Duodenal mucosa (tissue), 2 donors: ENCODE results near the gene ZNF608.

Experiments
- H3K27ac ChIP-seq: one replicate; pipeline ENCODE4 v1.7.0; 2013; ENCODE audit warnings: low read depth, low read length
- H3K27me3 ChIP-seq, 2 donors: one replicate each; pipeline ENCODE4 v1.7.0; 2013; ENCODE audit warnings: low read length in 2 of 2, control low read depth in 1 of 2; ENCODE audit not compliant: insufficient read depth in 2 of 2, control insufficient read depth in 1 of 2
- H3K36me3 ChIP-seq, 2 donors: one replicate each; pipeline ENCODE4 v1.7.0; 2013; ENCODE audit warnings: low read length in 2 of 2, control low read depth in 1 of 2; ENCODE audit not compliant: insufficient read depth in 2 of 2, control insufficient read depth in 1 of 2
- H3K4me1 ChIP-seq, 2 donors: one replicate each; pipeline ENCODE4 v1.7.0; 2013; ENCODE audit warnings: low read length in 2 of 2, control low read depth in 1 of 2; ENCODE audit not compliant: insufficient read depth in 2 of 2, control insufficient read depth in 1 of 2
- H3K4me3 ChIP-seq, 2 donors: one replicate each; pipeline ENCODE4 v1.7.0; 2013; ENCODE audit warnings: low read length in 2 of 2, low read depth in 1 of 2
- H3K9ac ChIP-seq, 2 donors: one replicate each; pipeline ENCODE4 v1.7.0; 2013; ENCODE audit warnings: low read length in 2 of 2, low read depth in 1 of 2
- H3K9me3 ChIP-seq, 2 donors: one replicate each; pipeline ENCODE4 v1.7.0; 2013; ENCODE audit warnings: low read length in 2 of 2, control low read depth in 1 of 2; ENCODE audit not compliant: control insufficient read depth in 1 of 2

ZNF608 gene

DNA sequence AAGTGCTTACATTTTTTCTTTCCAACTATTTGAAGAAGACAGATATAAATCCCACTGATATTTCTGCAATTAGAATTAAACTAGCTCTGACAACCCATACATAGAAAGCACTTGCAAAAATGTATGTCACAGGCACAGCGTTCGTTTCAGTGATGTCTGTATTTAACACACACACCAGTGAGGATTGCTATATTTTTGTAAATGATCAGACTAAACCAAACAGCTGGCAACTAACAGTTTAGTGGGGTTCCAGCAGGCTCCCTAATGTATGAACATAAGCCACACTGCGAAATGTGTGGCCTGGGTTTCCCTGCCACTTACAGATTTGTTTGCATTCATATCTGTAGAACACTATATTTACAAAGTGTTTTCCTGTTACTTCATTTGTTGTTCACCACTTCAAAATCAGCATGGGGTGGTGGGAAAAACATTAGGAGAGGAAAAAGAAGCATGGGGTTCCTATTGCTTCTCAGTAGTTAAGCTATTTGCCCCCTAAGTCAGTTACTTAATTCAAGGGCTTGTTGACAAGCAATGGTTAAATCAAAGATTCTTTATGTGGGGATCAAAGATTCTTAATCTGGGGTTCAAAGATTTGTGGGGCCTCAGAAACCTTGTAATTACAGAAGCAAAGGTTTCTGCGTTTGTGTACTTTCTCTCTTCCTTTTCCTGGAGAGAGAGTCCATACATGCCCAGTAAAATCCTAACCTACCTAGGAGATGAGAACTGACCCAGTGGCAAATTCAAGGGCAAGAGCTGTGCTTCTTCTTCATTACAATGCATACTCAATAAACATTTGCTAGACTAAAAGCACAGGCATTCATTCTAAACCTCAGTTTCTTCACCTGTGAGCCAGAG lies 27.1 kb downstream of the ZNF608 start:
- Histone ChIP-seq H3K27ac (no peak overlapping the region), H3K4me1 (peaks cover 30 to 35% of the 10 kb centered on the region in 2 donors), H3K4me3 (peak overlapping the region in 1 of 2 donors; percentile 5), H3K9me3 (no peaks in the 10 kb centered on the region), H3K27me3 (no peaks in the 10 kb centered on the region), H3K9ac (no peak overlapping the region), H3K36me3 (no peaks in the 10 kb centered on the region)

DNA sequence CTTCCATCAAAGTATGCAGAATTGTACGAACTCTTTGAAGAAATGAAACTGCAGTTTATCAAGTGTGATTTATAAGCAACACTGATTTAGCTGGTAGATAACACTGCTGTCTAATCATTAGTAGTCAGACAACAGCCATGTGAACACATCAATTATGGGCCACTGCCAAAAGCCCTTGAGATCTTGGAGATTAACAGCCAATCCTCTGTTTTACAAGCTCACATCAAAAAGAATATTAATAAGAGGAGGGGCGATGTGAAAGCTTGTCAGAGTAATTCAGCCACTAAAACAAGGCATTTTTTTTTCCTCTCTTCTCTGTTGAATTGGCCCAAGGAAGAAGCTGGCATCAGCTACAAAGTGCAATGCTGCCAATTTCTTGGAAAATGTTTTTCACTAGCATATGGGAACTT lies 28.1 kb downstream of the ZNF608 start:
- Histone ChIP-seq H3K4me3 (peak overlapping the region in 1 of 2 donors; percentile 6), H3K27me3 (no peaks in the 10 kb centered on the region), H3K27ac (no peak overlapping the region), H3K4me1 (peaks cover 30 to 35% of the 10 kb centered on the region in 2 donors), H3K9me3 (no peaks in the 10 kb centered on the region), H3K36me3 (no peaks in the 10 kb centered on the region), H3K9ac (no peak overlapping the region)

DNA sequence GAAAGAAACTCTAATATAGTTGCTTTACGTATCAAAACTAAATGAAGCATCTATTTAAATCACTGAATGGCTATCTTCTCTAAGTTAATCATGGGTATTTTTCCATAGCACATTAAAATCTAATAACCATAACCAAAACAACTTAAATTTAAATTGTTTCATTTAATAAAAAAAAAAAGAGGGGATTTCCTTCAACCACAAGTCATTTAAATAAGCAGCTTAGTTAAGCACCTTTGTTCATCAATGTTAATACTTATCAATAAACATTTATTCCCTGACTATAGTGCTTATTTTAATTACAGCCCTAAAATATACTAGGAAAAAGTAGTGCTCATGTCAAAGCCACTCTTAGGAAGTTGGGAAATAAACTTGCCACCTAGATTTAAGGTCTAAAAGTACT lies 30.3 kb downstream of the ZNF608 start:
- Histone ChIP-seq H3K4me3 (no peak overlapping the region), H3K27ac (no peak overlapping the region), H3K27me3 (no peaks in the 10 kb centered on the region), H3K36me3 (no peaks in the 10 kb centered on the region), H3K9ac (no peak overlapping the region), H3K9me3 (no peaks in the 10 kb centered on the region), H3K4me1 (peaks cover 28 to 33% of the 10 kb centered on the region in 2 donors)

DNA sequence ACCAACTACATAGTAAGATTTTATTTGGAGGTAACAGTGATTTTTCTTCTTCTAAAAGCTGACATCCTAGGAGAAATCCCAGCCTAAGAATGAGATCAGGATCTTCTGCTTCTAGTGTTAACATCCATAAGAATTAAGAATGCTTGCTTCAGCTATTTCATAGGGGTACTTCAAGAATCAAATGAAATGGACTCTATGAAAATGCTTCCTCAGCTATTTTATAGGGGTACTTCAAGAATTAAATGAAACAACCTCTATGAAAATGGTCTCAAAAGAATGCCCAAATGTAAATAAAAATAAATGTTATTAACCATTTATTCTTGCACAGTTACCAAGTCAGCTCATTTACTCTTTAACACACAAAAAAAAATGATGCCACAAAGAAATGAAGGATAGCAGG lies 31.5 kb downstream of the ZNF608 start:
- no peak overlapping the region for H3K9ac ChIP-seq
- peaks cover 24 to 25% of the 10 kb centered on the region in 2 donors for H3K4me1 ChIP-seq
- H3K4me3 ChIP-seq, result no peak overlapping the region
- H3K27ac ChIP-seq, result no peak overlapping the region
- no peaks in the 10 kb centered on the region for H3K36me3 ChIP-seq
- no peaks in the 10 kb centered on the region for H3K27me3 ChIP-seq
- H3K9me3 ChIP-seq, result no peaks in the 10 kb centered on the region

DNA sequence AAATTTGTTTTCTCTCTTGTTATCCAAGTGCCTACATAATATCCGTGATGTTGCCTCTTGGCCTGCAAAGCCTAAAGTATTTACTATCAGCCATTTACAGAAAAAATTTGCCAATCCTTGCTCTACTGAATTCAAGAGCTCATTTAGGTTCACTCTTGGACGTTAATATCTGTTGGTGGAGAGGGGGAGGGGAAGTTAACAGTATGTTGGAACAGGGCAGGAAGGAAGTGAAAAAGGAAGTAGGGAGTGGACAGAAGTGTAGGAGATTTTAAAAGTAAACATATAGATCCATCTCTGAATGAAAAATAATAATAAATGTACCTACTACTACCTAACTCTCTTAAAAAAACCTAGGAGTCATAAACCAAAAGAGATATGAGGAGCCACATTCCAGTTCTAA lies 32.8 kb downstream of the ZNF608 start:
- Histone ChIP-seq H3K27ac (no peak overlapping the region), H3K4me1 (peaks cover 12 to 13% of the 10 kb centered on the region in 2 donors), H3K9ac (no peak overlapping the region), H3K36me3 (no peaks in the 10 kb centered on the region), H3K9me3 (no peaks in the 10 kb centered on the region), H3K27me3 (no peaks in the 10 kb centered on the region), H3K4me3 (no peak overlapping the region)

DNA sequence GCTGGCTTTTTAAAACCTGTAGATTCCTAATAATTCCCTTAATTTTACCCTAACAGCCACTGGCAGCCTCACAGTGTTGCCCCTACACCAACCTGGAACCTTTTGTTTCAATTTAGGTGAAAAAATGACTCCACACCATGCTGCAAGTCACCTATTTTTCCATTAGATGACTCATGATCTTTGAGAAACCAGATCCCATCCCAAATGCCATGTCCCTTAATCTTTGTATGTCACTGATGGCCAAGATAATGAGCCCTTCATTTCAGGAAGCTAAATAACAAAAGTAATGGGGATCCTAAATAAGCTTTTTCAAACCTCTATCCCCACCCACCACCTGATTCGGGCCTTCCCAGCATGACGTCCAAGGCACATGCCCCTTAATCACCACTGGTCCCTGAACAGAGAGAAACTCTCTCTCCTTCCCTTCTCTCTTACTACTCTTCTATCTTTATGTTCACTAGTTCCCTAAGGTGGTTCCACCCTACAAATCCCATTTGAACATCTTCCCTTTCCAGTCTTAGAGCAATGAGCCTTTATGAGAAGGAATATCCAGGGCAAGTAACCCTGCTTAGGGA lies 33.6 kb downstream of the ZNF608 start:
- H3K36me3 ChIP-seq, result no peaks in the 10 kb centered on the region
- H3K4me3 ChIP-seq, result no peak overlapping the region
- no peaks in the 10 kb centered on the region for H3K9me3 ChIP-seq
- H3K27me3 ChIP-seq, result no peaks in the 10 kb centered on the region
- no peak overlapping the region for H3K9ac ChIP-seq
- H3K4me1 ChIP-seq, result peaks cover 12% of the 10 kb centered on the region in 2 donors
- no peak overlapping the region for H3K27ac ChIP-seq

DNA sequence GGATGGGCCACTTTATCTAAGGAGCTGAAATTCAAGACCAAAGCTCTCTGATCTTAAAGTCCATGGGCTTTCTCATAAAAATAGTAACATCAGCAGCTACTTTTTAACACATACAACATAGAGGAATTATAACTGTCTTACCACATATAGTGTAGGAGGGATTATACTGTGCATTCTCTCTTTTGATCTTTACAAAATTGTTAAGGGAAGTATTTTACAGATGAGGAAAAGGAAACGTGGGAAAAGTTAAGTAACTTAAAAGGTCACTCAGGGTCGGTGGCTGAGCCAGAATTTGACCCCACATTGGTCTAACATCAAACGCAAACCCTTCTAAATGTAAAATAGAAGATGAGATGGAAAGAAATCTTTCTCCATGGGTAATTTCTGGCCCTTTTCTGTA lies 38.4 kb downstream of the ZNF608 start:
- H3K27me3 ChIP-seq, result no peaks in the 10 kb centered on the region
- peak overlapping the region in 1 of 2 donors; percentile 1 for H3K9ac ChIP-seq
- no peak overlapping the region for H3K4me3 ChIP-seq
- H3K27ac ChIP-seq, result no peak overlapping the region
- peaks cover 36 to 43% of the 10 kb centered on the region in 2 donors for H3K4me1 ChIP-seq
- no peaks in the 10 kb centered on the region for H3K36me3 ChIP-seq
- no peaks in the 10 kb centered on the region for H3K9me3 ChIP-seq

DNA sequence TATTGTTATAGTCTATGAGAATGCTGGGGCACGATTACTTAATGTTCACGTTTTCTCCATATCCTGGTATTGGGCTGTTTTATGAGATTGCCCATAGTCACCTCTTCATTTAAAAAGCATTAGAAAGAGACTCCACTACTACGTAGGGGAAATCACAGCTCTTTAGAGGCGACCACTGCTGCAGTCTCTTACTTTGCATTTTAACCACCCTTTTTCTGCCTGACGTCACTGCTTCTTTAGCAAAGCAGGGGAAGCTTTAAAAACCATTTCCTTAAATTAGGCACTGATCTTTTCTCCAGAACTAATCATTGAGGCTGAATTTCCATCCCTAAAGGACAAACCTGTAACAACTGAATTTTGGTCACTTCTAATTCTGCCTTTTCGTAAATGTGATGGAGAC lies 38.9 kb downstream of the ZNF608 start:
- Histone ChIP-seq H3K4me3 (peak overlapping the region; percentile 33 to 37), H3K4me1 (peaks cover 38 to 47% of the 10 kb centered on the region in 2 donors), H3K27ac (no peak overlapping the region), H3K36me3 (no peaks in the 10 kb centered on the region), H3K9ac (peak overlapping the region in 1 of 2 donors; percentile 1), H3K9me3 (no peaks in the 10 kb centered on the region), H3K27me3 (no peaks in the 10 kb centered on the region)

DNA sequence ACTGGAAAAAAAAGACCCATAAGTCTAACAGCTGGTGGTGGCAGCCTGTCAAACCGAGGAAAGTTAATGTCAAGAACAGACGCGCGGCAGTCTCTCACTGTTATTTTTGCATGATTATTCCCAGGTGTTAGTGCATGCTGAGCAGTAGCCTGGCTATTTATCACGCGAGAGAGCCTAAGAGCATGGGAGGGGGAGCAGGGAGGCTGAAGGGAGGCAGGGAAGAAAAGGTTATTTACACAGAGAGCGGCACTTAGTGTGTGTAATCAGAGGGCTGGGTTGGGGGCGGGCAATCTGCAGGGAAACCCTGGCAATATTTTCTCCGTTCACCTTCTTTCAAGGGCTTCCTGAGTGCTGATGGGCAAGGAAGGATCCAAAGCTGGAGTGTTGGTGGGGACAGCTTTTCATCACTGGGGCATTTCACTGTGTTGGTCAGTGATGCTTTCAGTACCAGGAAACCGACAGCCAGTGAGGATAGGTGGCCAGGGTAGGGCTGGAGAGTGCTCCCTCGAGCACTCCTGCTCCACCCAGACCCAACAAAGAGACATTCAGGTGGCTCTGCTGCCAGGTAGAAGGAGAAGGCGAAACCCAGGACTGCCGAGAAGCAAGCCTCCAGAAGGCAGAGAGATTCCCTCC lies 39.6 kb downstream of the ZNF608 start:
- no peaks in the 10 kb centered on the region for H3K27me3 ChIP-seq
- H3K36me3 ChIP-seq, result no peaks in the 10 kb centered on the region
- peak overlapping the region; percentile 33 to 37 for H3K4me3 ChIP-seq
- H3K4me1 ChIP-seq, result peaks cover 45 to 54% of the 10 kb centered on the region in 2 donors
- H3K27ac ChIP-seq, result no peak overlapping the region
- H3K9me3 ChIP-seq, result no peaks in the 10 kb centered on the region
- H3K9ac ChIP-seq, result peak overlapping the region in 1 of 2 donors; percentile 27

DNA sequence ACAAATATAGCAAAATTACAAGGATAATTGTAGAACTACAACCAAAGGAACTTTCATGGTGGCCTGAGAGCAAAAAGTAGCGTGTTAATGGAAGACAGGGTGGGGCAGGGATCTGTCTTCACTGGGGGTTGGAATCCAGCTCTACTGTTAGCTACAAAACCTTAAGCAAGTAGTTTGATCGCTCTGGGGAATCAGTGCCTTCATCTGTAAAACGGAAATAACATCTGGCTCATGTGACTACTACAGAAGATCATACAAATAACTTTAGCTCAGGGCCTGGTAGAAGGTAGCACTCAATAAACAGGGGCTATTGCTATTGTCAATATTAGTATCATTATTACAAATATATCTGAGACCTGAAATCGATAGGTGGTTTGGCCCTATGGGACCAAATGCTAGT lies 40.4 kb downstream of the ZNF608 start:
- H3K4me1 ChIP-seq, result peaks cover 46 to 56% of the 10 kb centered on the region in 2 donors
- no peaks in the 10 kb centered on the region for H3K9me3 ChIP-seq
- H3K27ac ChIP-seq, result no peak overlapping the region
- peaks cover 0 to under 1% of the 10 kb centered on the region in 2 donors for H3K36me3 ChIP-seq
- no peak overlapping the region for H3K4me3 ChIP-seq
- H3K27me3 ChIP-seq, result no peaks in the 10 kb centered on the region
- no peak overlapping the region for H3K9ac ChIP-seq
